GM12878 (cell line): ENCODE measurements around the gene SPATA46. TPM values are rescaled to one million over a fixed set of nuclear protein-coding genes. Genes with fewer than 3 reads are reported as not detected.

ENCODE experiments used
- ATAC-seq: fragments of 200-7000 bp; cut with Tn5 transposase; 3 replicates; pipeline ENCODE4 v1.9.1; 2020; ENCODE audit warnings: mild to moderate bottlenecking, moderate library complexity
- BruUV-seq: library from RNA; stranded (reverse); fragments of 400-500 nt; replicated peaks from 2 replicates; lab custom pipeline; 2021; lab: Mats Ljungman, UMichigan
- CTCF ChIA-PET: fragments of 300-600 bp; sonication (Branson Sonifier 250); formaldehyde crosslinking; extraction: SDS; loops from one replicate; lab custom pipeline; 2021; ENCODE audit warnings: inconsistent platforms; lab: Yijun Ruan, JAX
- POLR2A ChIA-PET: fragments of 350-600 bp; formaldehyde crosslinking; extraction: SDS; loops from one replicate; lab custom pipeline; 2021; ENCODE audit warnings: inconsistent platforms; lab: Charles Lee
- RAD21 ChIA-PET: fragments of 300-600 bp; sonication (Branson Sonifier 250); formaldehyde crosslinking; loops from one replicate; lab custom pipeline; 2023; ENCODE audit warnings: antibody characterized with exemption; ENCODE audit not compliant: unreplicated experiment; lab: Charles Lee
- SMC1A ChIA-PET: fragments of 300-600 bp; sonication (Branson Sonifier 250); formaldehyde crosslinking; loops from one replicate; lab custom pipeline; 2023; ENCODE audit not compliant: unreplicated experiment, uncharacterized antibody; lab: Charles Lee
- DNase-seq: peaks from one replicate; pipeline ENCODE4 v3.0.0-alpha.2; 2011; ENCODE audit warnings: low read depth, low spot score
- FAIRE-seq: peaks from 3 replicates; lab custom pipeline; 2011; peaks lifted over from hg19 to GRCh38; lab: Jason Lieb, UNC
- H2AFZ ChIP-seq: 2 replicates; pipeline ENCODE4 v1.6.0; 2011; ENCODE audit warnings: low read depth, low read length, control low read depth; ENCODE audit not compliant: control insufficient read depth
- H3K27ac ChIP-seq: 2 replicates; pipeline ENCODE4 v1.5.1; 2011; ENCODE audit warnings: control low read depth; ENCODE audit not compliant: control insufficient read depth, insufficient read depth
- H3K27me3 ChIP-seq, 2 experiments: replicated peaks in 1 of 2; 2 replicates each; pipeline versions ENCODE4 v1.6.0 to v1.6.1; 2011; ENCODE audit warnings: low read length in 1 of 2; ENCODE audit not compliant: control insufficient read depth in 2 of 2, insufficient read depth in 2 of 2
- H3K36me3 ChIP-seq, 2 experiments: 2 replicates each; pipeline ENCODE4 v1.5.1; 2011; ENCODE audit warnings: low read length in 1 of 2; ENCODE audit not compliant: control insufficient read depth in 2 of 2, insufficient read depth in 2 of 2
- H3K4me1 ChIP-seq: 2 replicates; pipeline ENCODE4 v1.6.1; 2011; ENCODE audit warnings: mild to moderate bottlenecking, low read length, moderate library complexity, mixed read lengths; ENCODE audit not compliant: control insufficient read depth, insufficient read depth
- H3K4me2 ChIP-seq: 2 replicates; pipeline ENCODE4 v1.6.0; 2011; ENCODE audit warnings: control low read depth; ENCODE audit not compliant: control insufficient read depth, insufficient read depth
- H3K4me3 ChIP-seq: fragments of 200-600 bp; sonication (generic); 2 replicates; pipeline ENCODE4 v1.5.1; 2016
- H3K79me2 ChIP-seq: 2 replicates; pipeline ENCODE4 v1.6.0; 2011; ENCODE audit warnings: low read length; ENCODE audit not compliant: control insufficient read depth, insufficient read depth
- H3K9ac ChIP-seq: 2 replicates; pipeline ENCODE4 v1.8.0; 2011; ENCODE audit warnings: low read length, control low read depth, mixed read lengths; ENCODE audit not compliant: control insufficient read depth, insufficient read depth
- H3K9me3 ChIP-seq: replicated peaks from 3 replicates; pipeline ENCODE4 v1.5.1; 2011; ENCODE audit warnings: mild to moderate bottlenecking, low read length; ENCODE audit not compliant: control insufficient read depth, insufficient read depth
- H4K20me1 ChIP-seq: 2 replicates; pipeline ENCODE4 v1.6.0; 2011; ENCODE audit not compliant: control insufficient read depth, insufficient read depth
- BCL11A ChIP-seq: IDR thresholded peaks from 2 replicates; pipeline ENCODE4 v1.6.1; 2011; ENCODE audit warnings: low read depth, low read length
- CTCF ChIP-seq, 3 experiments: IDR thresholded peaks in 2 of 3; conservative IDR thresholded peaks in 1 of 3; 2 replicates each; pipeline ENCODE4 v1.5.1; 2011; ENCODE audit warnings: low read depth in 3 of 3, low read length in 3 of 3, mild to moderate bottlenecking in 3 of 3, control low read depth in 2 of 3, moderate library complexity in 2 of 3, inconsistent platforms in 1 of 3, mixed read lengths in 1 of 3; ENCODE audit not compliant: control insufficient read depth in 2 of 3, insufficient read depth in 1 of 3; ENCODE audit errors: extremely low read depth in 1 of 3
- PML ChIP-seq: IDR thresholded peaks from 2 replicates; pipeline ENCODE4 v1.6.1; 2012; ENCODE audit warnings: low read length, inconsistent platforms
- RAD21 ChIP-seq: IDR thresholded peaks from 2 replicates; pipeline ENCODE4 v1.6.1; 2011; ENCODE audit warnings: mild to moderate bottlenecking, low read depth, low read length, moderate library complexity; ENCODE audit not compliant: insufficient read depth
- SMC3 ChIP-seq: IDR thresholded peaks from 2 replicates; pipeline ENCODE4 v1.6.1; 2011; ENCODE audit warnings: low read length, improper control_type of control experiment, borderline replicate concordance
- WGBS: methylation state at CpG from one replicate; pipeline ENCODE4 v1.1.6; 2016; ENCODE audit warnings: low lambda C conversion rate; ENCODE audit not compliant: insufficient replicate concordance, insufficient coverage; ENCODE audit errors: missing lambda C conversion rate; 5-methylcytosine and 5-hydroxymethylcytosine counted together
- in situ Hi-C: fragments of 300-500 bp; cut with MboI; formaldehyde crosslinking; loops from 9 replicates; pipeline ENCODE4 v1.14.3; 2018; ENCODE audit warnings: mixed read lengths
- intact Hi-C: fragments of 100-400 bp; cut with micrococcal nuclease; formaldehyde crosslinking; loops from one replicate; pipeline ENCODE4 v1.14.2; 2022; ENCODE audit not compliant: unreplicated experiment
- polyA plus RNA-seq, 11 experiments: library from polyadenylated mRNA; depleted of rRNA in 4 of 11; unstranded in 6 of 11; stranded (reverse) in 5 of 11; fragments of >200 nt; fragmentation: Nextera tagmentation in 4 of 11; fragmentation: Illumina TruSeq in 1 of 11; extraction: Ambion mirVana in 4 of 11; extraction: Trizol in 1 of 11; gene quantifications; 1 replicate in 1 of 11; 2 replicates in 10 of 11; pipeline versions ENCODE4 v1.2.1 to v1.2.3, GENCODE V29; 2011 to 2016; ENCODE audit warnings: inconsistent platforms in 2 of 11, missing spikeins in 2 of 11, low read depth in 1 of 11
- total RNA-seq, 4 experiments: library from RNA; depleted of rRNA in 3 of 4; stranded (reverse); fragments of >200 nt in 3 of 4; fragmentation: Illumina TruSeq in 1 of 4; extraction: Trizol in 1 of 4; gene quantifications; 2 replicates each; pipeline versions ENCODE4 v1.2.1 to v1.2.3, GENCODE V29; 2013 to 2021

SPATA46 gene
- total and polyA plus RNA-seq, 10 of the 15 experiments (the other 5 are each of a cell fraction or from before 2014, with no cell fraction given): not detected

GRCh38 chr1:162357681-162358266 is 18.9 kb downstream of the SPATA46 start:
- CTCF ChIA-PET: interaction anchor here (0.6 to 4.2 kb wide), 33 partner anchors 8 to 958 kb away, joined by 3 to 126 read pairs (median 5); no protein-coding TSS in a partner anchor
- Histone ChIP-seq H3K9me3 (no peaks in the 10 kb centered on the region), H3K79me2 (no peaks in the 10 kb centered on the region), H3K27ac (no peak overlapping the region), H4K20me1 (no peaks in the 10 kb centered on the region), H3K27me3 (no peaks in the 10 kb centered on the region; a peak in 1 of 4 replicates), H3K36me3 (no peaks in the 10 kb centered on the region), H3K4me1 (peaks cover 17% of the 10 kb centered on the region), H3K4me2 (no peak overlapping the region), H2AFZ (no peak overlapping the region), H3K4me3 (no peak overlapping the region), H3K9ac (no peak overlapping the region)
- SMC1A ChIA-PET: interaction anchor here (0.5 to 5.2 kb wide), 17 partner anchors 10 to 750 kb away, joined by 3 to 84 read pairs (median 3); partner anchors contain the start of gene C1orf226
- intact Hi-C loops (loop anchor here (1.0 to 5.0 kb wide), 3 partner anchors 35 to 445 kb away; partner anchors contain the start of gene UHMK1), in situ Hi-C loops (no loop called here)
- peak; percentile 21; the same call in 2 of the 3 replicates for ATAC-seq
- no peak for FAIRE-seq
- RAD21 ChIA-PET: interaction anchor here (1.0 to 4.3 kb wide), 11 partner anchors 8 to 443 kb away, joined by 3 to 83 read pairs (median 4); partner anchors contain the start of gene SPATA46
- no peak for DNase-seq
- no TSS peak for BruUV-seq
- TF ChIP-seq SMC3: peak; percentile 37; the same call in 1 of the 2 replicates
- TF ChIP-seq BCL11A: no peak
- peak; percentile 60 for TF ChIP-seq RAD21
- peak; percentile 44 to 60 (median 53); a peak in 5 of 6 replicates for TF ChIP-seq CTCF (IDR thresholded peaks at IDR 0.05 in 2 of 3, conservative IDR thresholded peaks at IDR 0.05 in 1 of 3; ENCODE audit: control insufficient read depth in 2 of 3, extremely low read depth in 1 of 3, insufficient read depth in 1 of 3, low read depth in 3 of 3, low read length in 3 of 3)
- TF ChIP-seq PML: no peak
- POLR2A ChIA-PET: interaction anchor here (0.6 kb wide), 1 partner anchor 231 kb away, joined by 3 read pairs; no protein-coding TSS in a partner anchor
- 26% methylated on average over 4 of the region's 5 CpGs for WGBS
